ENCODE data around the gene RIT1. TPM values are rescaled to one million over a fixed set of nuclear protein-coding genes. Genes with fewer than 3 reads are reported as not detected.

Gene RIT1
- total and polyA plus RNA-seq, 2 of the 13 experiments (the other 11 are each of a cell fraction or from before 2014, with no cell fraction given) = 12.2 to 32.2 TPM

DNA sequence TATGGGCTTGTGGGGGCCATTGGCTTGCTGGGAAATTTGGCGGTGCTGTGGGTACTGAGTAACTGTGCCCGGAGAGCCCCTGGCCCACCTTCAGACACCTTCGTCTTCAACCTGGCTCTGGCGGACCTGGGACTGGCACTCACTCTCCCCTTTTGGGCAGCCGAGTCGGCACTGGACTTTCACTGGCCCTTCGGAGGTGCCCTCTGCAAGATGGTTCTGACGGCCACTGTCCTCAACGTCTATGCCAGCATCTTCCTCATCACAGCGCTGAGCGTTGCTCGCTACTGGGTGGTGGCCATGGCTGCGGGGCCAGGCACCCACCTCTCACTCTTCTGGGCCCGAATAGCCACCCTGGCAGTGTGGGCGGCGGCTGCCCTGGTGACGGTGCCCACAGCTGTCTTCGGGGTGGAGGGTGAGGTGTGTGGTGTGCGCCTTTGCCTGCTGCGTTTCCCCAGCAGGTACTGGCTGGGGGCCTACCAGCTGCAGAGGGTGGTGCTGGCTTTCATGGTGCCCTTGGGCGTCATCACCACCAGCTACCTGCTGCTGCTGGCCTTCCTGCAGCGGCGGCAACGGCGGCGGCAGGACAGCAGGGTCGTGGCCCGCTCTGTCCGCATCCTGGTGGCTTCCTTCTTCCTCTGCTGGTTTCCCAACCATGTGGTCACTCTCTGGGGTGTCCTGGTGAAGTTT is 30.8 kb upstream of the RIT1 start (continued):
- TF ChIP-seq ZNF709 (CRISPR knock-in tag; IDR thresholded peaks at IDR 0.05) = no peak
- TF ChIP-seq BHLHE40 (IDR thresholded peaks at IDR 0.05; ENCODE audit: low read length) = no peak
- peak; percentile 94 for TF ChIP-seq ZBTB38 (CRISPR knock-in tag; IDR thresholded peaks at IDR 0.05)
- no peak for TF ChIP-seq HMG20A (CRISPR knock-in tag; IDR thresholded peaks at IDR 0.05; ENCODE audit: borderline replicate concordance)
- peak; percentile 75 for TF ChIP-seq RBFOX2 (IDR thresholded peaks at IDR 0.05; ENCODE audit: low read depth, low read length)
- TF ChIP-seq HOXD1 (CRISPR knock-in tag; IDR thresholded peaks at IDR 0.05) = no peak
- peak; percentile 34; the same call in 1 of the 2 replicates for TF ChIP-seq SP2 (CRISPR knock-in tag; IDR thresholded peaks at IDR 0.05)
- TF ChIP-seq TEAD3 (CRISPR knock-in tag; optimal IDR thresholded peaks at IDR 0.05; ENCODE audit: borderline replicate concordance) = no peak
- TF ChIP-seq KDM5A (IDR thresholded peaks at IDR 0.05; ENCODE audit: borderline replicate concordance, low read length) = no peak
- no peak for TF ChIP-seq ZKSCAN5 (CRISPR knock-in tag; IDR thresholded peaks at IDR 0.05)
- TF ChIP-seq, protein P1, sequence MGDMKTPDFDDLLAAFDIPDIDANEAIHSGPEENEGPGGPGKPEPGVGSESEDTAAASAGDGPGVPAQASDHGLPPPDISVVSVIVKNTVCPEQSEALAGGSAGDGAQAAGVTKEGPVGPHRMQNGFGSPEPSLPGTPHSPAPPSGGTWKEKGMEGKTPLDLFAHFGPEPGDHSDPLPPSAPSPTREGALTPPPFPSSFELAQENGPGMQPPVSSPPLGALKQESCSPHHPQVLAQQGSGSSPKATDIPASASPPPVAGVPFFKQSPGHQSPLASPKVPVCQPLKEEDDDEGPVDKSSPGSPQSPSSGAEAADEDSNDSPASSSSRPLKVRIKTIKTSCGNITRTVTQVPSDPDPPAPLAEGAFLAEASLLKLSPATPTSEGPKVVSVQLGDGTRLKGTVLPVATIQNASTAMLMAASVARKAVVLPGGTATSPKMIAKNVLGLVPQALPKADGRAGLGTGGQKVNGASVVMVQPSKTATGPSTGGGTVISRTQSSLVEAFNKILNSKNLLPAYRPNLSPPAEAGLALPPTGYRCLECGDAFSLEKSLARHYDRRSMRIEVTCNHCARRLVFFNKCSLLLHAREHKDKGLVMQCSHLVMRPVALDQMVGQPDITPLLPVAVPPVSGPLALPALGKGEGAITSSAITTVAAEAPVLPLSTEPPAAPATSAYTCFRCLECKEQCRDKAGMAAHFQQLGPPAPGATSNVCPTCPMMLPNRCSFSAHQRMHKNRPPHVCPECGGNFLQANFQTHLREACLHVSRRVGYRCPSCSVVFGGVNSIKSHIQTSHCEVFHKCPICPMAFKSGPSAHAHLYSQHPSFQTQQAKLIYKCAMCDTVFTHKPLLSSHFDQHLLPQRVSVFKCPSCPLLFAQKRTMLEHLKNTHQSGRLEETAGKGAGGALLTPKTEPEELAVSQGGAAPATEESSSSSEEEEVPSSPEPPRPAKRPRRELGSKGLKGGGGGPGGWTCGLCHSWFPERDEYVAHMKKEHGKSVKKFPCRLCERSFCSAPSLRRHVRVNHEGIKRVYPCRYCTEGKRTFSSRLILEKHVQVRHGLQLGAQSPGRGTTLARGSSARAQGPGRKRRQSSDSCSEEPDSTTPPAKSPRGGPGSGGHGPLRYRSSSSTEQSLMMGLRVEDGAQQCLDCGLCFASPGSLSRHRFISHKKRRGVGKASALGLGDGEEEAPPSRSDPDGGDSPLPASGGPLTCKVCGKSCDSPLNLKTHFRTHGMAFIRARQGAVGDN (CRISPR knock-in tag; IDR thresholded peaks at IDR 0.05) = peak; percentile 40; the same call in 1 of the 2 replicates
- no peak for TF ChIP-seq BCL6 (CRISPR knock-in tag; IDR thresholded peaks at IDR 0.05)
- no peak for TF ChIP-seq POLR2AphosphoS5 (IDR thresholded peaks at IDR 0.05; ENCODE audit: low read depth, low read length)
- TF ChIP-seq HNRNPL (IDR thresholded peaks at IDR 0.05; ENCODE audit: low read depth, low read length) = peak; percentile 81
- TF ChIP-seq MEIS1 (CRISPR knock-in tag; IDR thresholded peaks at IDR 0.05; ENCODE audit: borderline replicate concordance) = no peak
- TF ChIP-seq, protein P2, sequence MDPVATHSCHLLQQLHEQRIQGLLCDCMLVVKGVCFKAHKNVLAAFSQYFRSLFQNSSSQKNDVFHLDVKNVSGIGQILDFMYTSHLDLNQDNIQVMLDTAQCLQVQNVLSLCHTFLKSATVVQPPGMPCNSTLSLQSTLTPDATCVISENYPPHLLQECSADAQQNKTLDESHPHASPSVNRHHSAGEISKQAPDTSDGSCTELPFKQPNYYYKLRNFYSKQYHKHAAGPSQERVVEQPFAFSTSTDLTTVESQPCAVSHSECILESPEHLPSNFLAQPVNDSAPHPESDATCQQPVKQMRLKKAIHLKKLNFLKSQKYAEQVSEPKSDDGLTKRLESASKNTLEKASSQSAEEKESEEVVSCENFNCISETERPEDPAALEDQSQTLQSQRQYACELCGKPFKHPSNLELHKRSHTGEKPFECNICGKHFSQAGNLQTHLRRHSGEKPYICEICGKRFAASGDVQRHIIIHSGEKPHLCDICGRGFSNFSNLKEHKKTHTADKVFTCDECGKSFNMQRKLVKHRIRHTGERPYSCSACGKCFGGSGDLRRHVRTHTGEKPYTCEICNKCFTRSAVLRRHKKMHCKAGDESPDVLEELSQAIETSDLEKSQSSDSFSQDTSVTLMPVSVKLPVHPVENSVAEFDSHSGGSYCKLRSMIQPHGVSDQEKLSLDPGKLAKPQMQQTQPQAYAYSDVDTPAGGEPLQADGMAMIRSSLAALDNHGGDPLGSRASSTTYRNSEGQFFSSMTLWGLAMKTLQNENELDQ (CRISPR knock-in tag; IDR thresholded peaks at IDR 0.05; ENCODE audit: borderline replicate concordance) = no peak
- no peak for TF ChIP-seq RARG (CRISPR knock-in tag; IDR thresholded peaks at IDR 0.05; ENCODE audit: low read depth)
